Spleen (tissue), 11 donors: Measurements from ENCODE around the gene EBF4. TPM values are rescaled to one million over a fixed set of nuclear protein-coding genes. Genes with fewer than 3 reads are reported as not detected.

ENCODE experiments used
- DNase-seq: peaks from one replicate; pipeline ENCODE4 v3.0.0-alpha.2; 2020
- H3K27ac ChIP-seq, 8 donors: fragments of 200-600 bp; sonication (generic) in 7 of 8; 1 replicate in 4 of 8; 2 replicates in 4 of 8; pipeline versions ENCODE4 v1.5.0 to v1.8.0; 2016 to 2021; ENCODE audit warnings: inconsistent platforms in 4 of 8, mild to moderate bottlenecking in 4 of 8, moderate library complexity in 1 of 8
- H3K27me3 ChIP-seq, 7 donors: fragments of 200-600 bp; sonication (generic) in 6 of 7; replicated peaks in 1 of 7; 1 replicate in 4 of 7; 2 replicates in 3 of 7; pipeline versions ENCODE4 v1.5.0 to v1.8.0; 2016 to 2021; ENCODE audit warnings: inconsistent platforms in 3 of 7, mild to moderate bottlenecking in 1 of 7
- H3K36me3 ChIP-seq, 6 donors: fragments of 200-600 bp; sonication (generic) in 5 of 6; 1 replicate in 4 of 6; 2 replicates in 2 of 6; pipeline versions ENCODE4 v1.5.0 to v1.8.0; 2016 to 2021; ENCODE audit warnings: inconsistent platforms in 2 of 6
- H3K4me1 ChIP-seq, 6 donors: fragments of 200-600 bp; sonication (generic) in 5 of 6; 1 replicate in 3 of 6; 2 replicates in 3 of 6; pipeline versions ENCODE4 v1.5.0 to v1.8.0; 2016 to 2021; ENCODE audit warnings: inconsistent platforms in 3 of 6
- H3K4me3 ChIP-seq, 8 donors: fragments of 200-600 bp; sonication (generic) in 7 of 8; 1 replicate in 4 of 8; 2 replicates in 4 of 8; pipeline versions ENCODE4 v1.5.0 to v1.8.0; 2016 to 2021; ENCODE audit warnings: inconsistent platforms in 4 of 8, mild to moderate bottlenecking in 4 of 8, moderate library complexity in 2 of 8
- H3K9me3 ChIP-seq, 8 donors: fragments of 200-600 bp; sonication (generic) in 7 of 8; 1 replicate in 4 of 8; 2 replicates in 4 of 8; pipeline versions ENCODE4 v1.5.0 to v1.8.0; 2016 to 2021; ENCODE audit warnings: inconsistent platforms in 4 of 8
- CTCF ChIP-seq, 11 experiments: fragments of 200-600 bp in 7 of 11; fragments of 450-650 bp in 4 of 11; sonication (generic) in 4 of 11; IDR thresholded peaks in 8 of 11; conservative IDR thresholded peaks in 3 of 11; 1 replicate in 7 of 11; 2 replicates in 4 of 11; pipeline versions ENCODE4 v1.4.0 to v1.8.0; 2016 to 2021; ENCODE audit warnings: antibody characterized with exemption in 11 of 11, inconsistent platforms in 4 of 11, mild to moderate bottlenecking in 1 of 11
- POLR2A ChIP-seq, 3 donors: fragments of 450-650 bp; IDR thresholded peaks; one replicate each; pipeline ENCODE4 v1.5.1; 2017; ENCODE audit warnings: antibody characterized with exemption in 3 of 3, mild to moderate bottlenecking in 1 of 3
- POLR2AphosphoS5 ChIP-seq, 3 donors: sonication (generic); formaldehyde crosslinking; IDR thresholded peaks; one replicate each; pipeline ENCODE4 v1.5.1; 2017; ENCODE audit warnings: antibody characterized with exemption in 3 of 3
- WGBS, 5 donors: extraction: QIAGEN DNeasy Blood & Tissue Kit in 3 of 5; methylation state at CpG; one replicate each; pipeline versions ENCODE4 v1.1.5 to v1.1.7; 2013 to 2018; 5-methylcytosine and 5-hydroxymethylcytosine counted together
- intact Hi-C: fragments of 100-400 bp; cut with DNase I; formaldehyde crosslinking; loops from one replicate; pipeline ENCODE4 v1.15.0; 2023; ENCODE audit warnings: low total_unique reads
- microRNA-seq, 3 donors: library from miRNA; unstranded; fragments of <30 nt; microRNA quantifications; one replicate each; pipeline versions ENCODE4 to v1.1.0, GENCODE V29; 2019 to 2020
- polyA plus RNA-seq, 3 donors: library from polyadenylated mRNA; stranded (reverse); fragments of 200-250 nt; gene quantifications; one replicate each; pipeline ENCODE4 v1.2.1, GENCODE V29; 2013
- small RNA-seq, 4 donors: library from RNA; depleted of rRNA; stranded (forward); fragments of <200 nt; gene quantifications; one replicate each; pipeline ENCODE3, GENCODE V24; 2016
- total RNA-seq, 7 donors: library from RNA; depleted of rRNA in 3 of 7; stranded (reverse); fragments of >200 nt in 3 of 7; fragmentation: NEBNext Ultra II Directional in 4 of 7; extraction: Animal tissue kit (Norgen Biotek cat#: 25700) in 4 of 7; gene quantifications; one replicate each; pipeline versions ENCODE4 v1.1.0 to v1.2.1, GENCODE V29; 2016 to 2021
- donor health status: healthy with polysubstance abuse.
- donor health status: DM: no; HTN: no; CAD: no; lungs with moderate emphysema.
- donor health status: DM: no; HTN: no; CAD: no.
- donor health status: Bipolar disorder and iron deficiency.
- donor health status: healthy.
- donor health status: DM: no; HTN: no; CAD: no.
- donor health status: DM: yes; HTN: yes; CAD: no.

The EBF4 gene
- total and polyA plus RNA-seq, 10 donors: 2.5 to 19.2 (median 6.4) TPM

GRCh38 chr20:2809690-2810089 lies 117.1 kb downstream of the EBF4 start:
- intact Hi-C loops: no loop called here
- Histone ChIP-seq H3K4me1 (peaks cover 0 to 6% (median 0%) of the 10 kb centered on the region in 6 donors), H3K27me3 (peaks cover 0 to 76% (median 16%) of the 10 kb centered on the region in 7 donors), H3K27ac (no peak overlapping the region), H3K9me3 (peaks cover 0 to 17% (median 10%) of the 10 kb centered on the region in 8 donors), H3K4me3 (no peak overlapping the region), H3K36me3 (no peaks in the 10 kb centered on the region)
- WGBS, 5 donors: 84 to 94% (median 91%) methylated on average over 10 of the region's 10 CpGs
- TF ChIP-seq POLR2AphosphoS5 (IDR thresholded peaks at IDR 0.05) (no peak), POLR2A (IDR thresholded peaks at IDR 0.05) (no peak), CTCF (IDR thresholded peaks at IDR 0.05 in 8 of 11, conservative IDR thresholded peaks at IDR 0.05 in 3 of 11) (no peak)
- no peak for DNase-seq

Small RNAs within 50 kb of the gene (microRNA-seq; reads per million reads assigned to microRNA genes)
- 5.9 to 18.9 (median 15.9) reads per million in 3 donors for gene MIR1292

Small RNAs within 50 kb of the gene (small RNA-seq; reads per million reads assigned to genes)
- 0 reads per million in 4 donors for gene SNORA51
- gene SNORD110: 0 reads per million in 4 donors
- 0 reads per million in 4 donors for gene SNORD56
- gene SNORD57: 0 reads per million in 4 donors
- gene SNORD86: 0 reads per million in 4 donors

Other genes starting within 250 kb of the EBF4 start
- gene SNRPB, start 222.0 kb upstream of the EBF4 start, total RNA-seq: 100 to 1,000 TPM; 102 to 189 (median 125) TPM
- 100 to 1,000 TPM; 204 to 262 (median 237) TPM for gene SNRPB, start 222.0 kb upstream of the EBF4 start, polyA plus RNA-seq
- 10 to 100 TPM in 5 of 7 donors, 1 to 10 TPM in 2; 8.4 to 16.2 (median 11.4) TPM for gene ZNF343, start 183.9 kb upstream of the EBF4 start, total RNA-seq
- 1 to 10 TPM; 4.8 to 6.0 (median 5.7) TPM for gene ZNF343, start 183.9 kb upstream of the EBF4 start, polyA plus RNA-seq
- 1 to 10 TPM in 1 of 7 donors, under 1 TPM in 5, not detected in 1; 0.09 to 1.2 (median 0.23) TPM for gene TMC2, start 156.2 kb upstream of the EBF4 start, total RNA-seq
- under 1 TPM in 2 of 3 donors, not detected in 1; 0.07 to 0.10 TPM for gene TMC2, start 156.2 kb upstream of the EBF4 start, polyA plus RNA-seq
- 100 to 1,000 TPM in 6 of 7 donors, 10 to 100 TPM in 1; 82.1 to 183 (median 127) TPM for gene NOP56, start 40.1 kb upstream of the EBF4 start, total RNA-seq
- gene NOP56, start 40.1 kb upstream of the EBF4 start, polyA plus RNA-seq: 100 to 1,000 TPM; 151 to 208 (median 182) TPM
- 100 to 1,000 TPM in 3 of 7 donors, 10 to 100 TPM in 4; 72.7 to 105 (median 85.0) TPM for gene IDH3B, start 28.6 kb upstream of the EBF4 start, total RNA-seq
- 10 to 100 TPM; 59.4 to 87.8 (median 78.1) TPM for gene IDH3B, start 28.6 kb upstream of the EBF4 start, polyA plus RNA-seq
- 1 to 10 TPM in 2 of 7 donors, under 1 TPM in 5; 0.23 to 1.9 (median 0.44) TPM for gene CPXM1, start 107.8 kb downstream of the EBF4 start, total RNA-seq
- gene CPXM1, start 107.8 kb downstream of the EBF4 start, polyA plus RNA-seq: 1 to 10 TPM in 1 of 3 donors, under 1 TPM in 2; 0.41 to 2.9 (median 0.64) TPM
- not detected for gene C20orf141, start 122.2 kb downstream of the EBF4 start, total RNA-seq
- gene C20orf141, start 122.2 kb downstream of the EBF4 start, polyA plus RNA-seq: not detected
- gene TMEM239, start 123.6 kb downstream of the EBF4 start, total RNA-seq: not detected
- not detected for gene TMEM239, start 123.6 kb downstream of the EBF4 start, polyA plus RNA-seq
- 10 to 100 TPM; 38.2 to 57.5 (median 51.7) TPM for gene PCED1A, start 147.9 kb downstream of the EBF4 start, total RNA-seq
- gene PCED1A, start 147.9 kb downstream of the EBF4 start, polyA plus RNA-seq: 100 to 1,000 TPM in 2 of 3 donors, 10 to 100 TPM in 1; 66.7 to 165 (median 137) TPM
- gene VPS16, start 148.0 kb downstream of the EBF4 start, total RNA-seq: 10 to 100 TPM; 32.0 to 51.3 (median 41.4) TPM
- gene VPS16, start 148.0 kb downstream of the EBF4 start, polyA plus RNA-seq: 100 to 1,000 TPM in 1 of 3 donors, 10 to 100 TPM in 2; 44.5 to 104 (median 66.4) TPM
- gene PTPRA, start 180.7 kb downstream of the EBF4 start, total RNA-seq: 10 to 100 TPM; 47.6 to 65.5 (median 57.0) TPM
- 10 to 100 TPM; 15.3 to 17.3 (median 15.7) TPM for gene PTPRA, start 180.7 kb downstream of the EBF4 start, polyA plus RNA-seq